A673 (cell line): ENCODE measurements around the gene FRMD4A. TPM values are rescaled to one million over a fixed set of nuclear protein-coding genes. Genes with fewer than 3 reads are reported as not detected.

Source experiments
- BruUV-seq: library from RNA; stranded (reverse); fragments of 400-500 nt; replicated peaks from 2 replicates; lab custom pipeline; 2021; lab: Mats Ljungman, UMichigan
- CTCF ChIA-PET: fragments of 300-600 bp; sonication (Branson Sonifier 250); formaldehyde crosslinking; loops from one replicate; lab custom pipeline; 2022; ENCODE audit warnings: antibody characterized with exemption; lab: Charles Lee
- POLR2A ChIA-PET: fragments of 300-600 bp; sonication (Branson Sonifier 250); formaldehyde crosslinking; loops from one replicate; lab custom pipeline; 2022; ENCODE audit warnings: antibody characterized with exemption; ENCODE audit not compliant: low non-redundant PET; lab: Charles Lee
- DNase-seq: peaks from one replicate; pipeline ENCODE4 v3.0.0-alpha.2; 2015; ENCODE audit warnings: low spot score
- H3K27ac ChIP-seq: fragments of 200-600 bp; sonication (generic); 2 replicates; pipeline ENCODE4 v1.5.1; 2016; ENCODE audit warnings: mixed run types, low read depth, mild to moderate bottlenecking, mixed read lengths, antibody characterized with exemption, low read length; ENCODE audit not compliant: poor library complexity, severe bottlenecking
- H3K27me3 ChIP-seq: fragments of 200-600 bp; sonication (generic); replicated peaks from 2 replicates; pipeline ENCODE4 v1.6.1; 2017; ENCODE audit warnings: mixed run types, low read depth, mild to moderate bottlenecking, mixed read lengths, antibody characterized with exemption, low read length; ENCODE audit not compliant: insufficient read depth, poor library complexity
- H3K36me3 ChIP-seq: fragments of 200-600 bp; sonication (generic); 2 replicates; pipeline ENCODE4 v1.6.1; 2016; ENCODE audit warnings: mixed run types, mild to moderate bottlenecking, mixed read lengths, antibody characterized with exemption, low read length; ENCODE audit not compliant: insufficient read depth, poor library complexity, severe bottlenecking
- H3K4me1 ChIP-seq: fragments of 200-600 bp; sonication (generic); 2 replicates; pipeline ENCODE4 v1.6.1; 2017; ENCODE audit warnings: mixed run types, mild to moderate bottlenecking, mixed read lengths, antibody characterized with exemption, low read length; ENCODE audit not compliant: insufficient read depth, poor library complexity, severe bottlenecking
- H3K4me3 ChIP-seq: fragments of 200-600 bp; sonication (generic); 2 replicates; pipeline ENCODE4 v1.5.1; 2016; ENCODE audit warnings: low read depth, mixed run types, mild to moderate bottlenecking, mixed read lengths, low read length; ENCODE audit not compliant: poor library complexity, severe bottlenecking
- H3K9me3 ChIP-seq: fragments of 200-600 bp; sonication (generic); 2 replicates; pipeline ENCODE4 v1.6.1; 2016; ENCODE audit warnings: mixed run types, low read depth, mild to moderate bottlenecking, mixed read lengths, antibody characterized with exemption, low read length; ENCODE audit not compliant: poor library complexity, severe bottlenecking
- CTCF ChIP-seq: fragments of 300-800, 200-600 bp; sonication (generic); conservative IDR thresholded peaks from 2 replicates; pipeline ENCODE4 v1.5.1; 2017; ENCODE audit warnings: low read depth, mild to moderate bottlenecking, antibody characterized with exemption, low read length, moderate library complexity, mixed read lengths
- EZH2 ChIP-seq: fragments of 200-600 bp; sonication (generic); IDR thresholded peaks from 2 replicates; pipeline ENCODE4 v1.6.1; 2017; ENCODE audit warnings: borderline replicate concordance, low read depth, mild to moderate bottlenecking, mixed read lengths, antibody characterized with exemption, low read length; ENCODE audit not compliant: poor library complexity, severe bottlenecking
- intact Hi-C: fragments of 100-400 bp; cut with micrococcal nuclease; formaldehyde crosslinking; loops from one replicate; pipeline ENCODE4 v1.10.0; 2022; ENCODE audit not compliant: unreplicated experiment
- total RNA-seq: library from RNA; stranded (reverse); gene quantifications from 2 replicates; pipeline ENCODE4 v1.2.3, GENCODE V29; 2021

FRMD4A gene
- total RNA-seq, 1 experiment from 2014 or later, result 26.3 TPM

GRCh38 chr10:14186245-14186644, 144.5 kb downstream of the FRMD4A start:
- H3K36me3 ChIP-seq, result no peaks in the 10 kb centered on the region
- ChIA-PET POLR2A (interaction anchor here (0.7 to 1.1 kb wide), 3 partner anchors 14 to 190 kb away, joined by 3 to 4 read pairs (median 4); no protein-coding TSS in a partner anchor), CTCF (interaction anchor here (0.6 to 1.3 kb wide), 3 partner anchors 9 to 341 kb away, joined by 3 to 9 read pairs (median 5); no protein-coding TSS in a partner anchor)
- H3K27ac ChIP-seq, result no peak overlapping the region
- intact Hi-C loops, result loop anchor here (5.0 kb wide), 1 partner anchor 399 kb away; no protein-coding TSS in a partner anchor
- H3K4me1 ChIP-seq, result peaks cover 10% of the 10 kb centered on the region
- H3K9me3 ChIP-seq, result no peaks in the 10 kb centered on the region
- no peak for TF ChIP-seq EZH2
- TF ChIP-seq CTCF, result peak; percentile 65
- H3K4me3 ChIP-seq, result no peak overlapping the region
- BruUV-seq, result no TSS peak
- H3K27me3 ChIP-seq, result peaks cover 3% of the 10 kb centered on the region
- peak; percentile 53 for DNase-seq

GRCh38 chr10:14185316-14186045, 145.2 kb downstream of the FRMD4A start:
- TSS peak; percentile 100 for BruUV-seq

More at GRCh38 chr10:14185316-14186045, 145.2 kb downstream of the FRMD4A start:
- H3K27me3 ChIP-seq, result no peaks in the 10 kb centered on the region
- CTCF ChIA-PET, result interaction anchor here (0.6 to 1.3 kb wide), 5 partner anchors 11 to 651 kb away, joined by 3 to 9 read pairs (median 4); no protein-coding TSS in a partner anchor
- H3K36me3 ChIP-seq, result no peaks in the 10 kb centered on the region
- peaks cover 10% of the 10 kb centered on the region for H3K4me1 ChIP-seq
- intact Hi-C loops, result loop anchor here (5.0 kb wide), 1 partner anchor 398 kb away; no protein-coding TSS in a partner anchor
- POLR2A ChIA-PET, result interaction anchor here (0.5 to 1.1 kb wide), 8 partner anchors 14 to 1453 kb away, joined by 3 to 8 read pairs (median 4); no protein-coding TSS in a partner anchor
- H3K9me3 ChIP-seq, result no peaks in the 10 kb centered on the region
- H3K27ac ChIP-seq, result peak overlapping the region; percentile 91
- TF ChIP-seq CTCF (no peak), EZH2 (no peak)
- H3K4me3 ChIP-seq, result no peak overlapping the region
- DNase-seq, result peak; percentile 86
